Stimulated activated CD4-positive, alpha-beta T cell treated with anti-CD3 and anti-CD28 coated beads, TNF-alpha, amount 100 ng/mL, for 48 hours (primary cell): ENCODE results near the gene JAZF1.

Source experiments
- DNase-seq, 3 donors: peaks; one replicate each; pipeline ENCODE4 v3.0.0-alpha.2; 2020; ENCODE audit warnings: low read depth in 3 of 3

The JAZF1 gene

DNA sequence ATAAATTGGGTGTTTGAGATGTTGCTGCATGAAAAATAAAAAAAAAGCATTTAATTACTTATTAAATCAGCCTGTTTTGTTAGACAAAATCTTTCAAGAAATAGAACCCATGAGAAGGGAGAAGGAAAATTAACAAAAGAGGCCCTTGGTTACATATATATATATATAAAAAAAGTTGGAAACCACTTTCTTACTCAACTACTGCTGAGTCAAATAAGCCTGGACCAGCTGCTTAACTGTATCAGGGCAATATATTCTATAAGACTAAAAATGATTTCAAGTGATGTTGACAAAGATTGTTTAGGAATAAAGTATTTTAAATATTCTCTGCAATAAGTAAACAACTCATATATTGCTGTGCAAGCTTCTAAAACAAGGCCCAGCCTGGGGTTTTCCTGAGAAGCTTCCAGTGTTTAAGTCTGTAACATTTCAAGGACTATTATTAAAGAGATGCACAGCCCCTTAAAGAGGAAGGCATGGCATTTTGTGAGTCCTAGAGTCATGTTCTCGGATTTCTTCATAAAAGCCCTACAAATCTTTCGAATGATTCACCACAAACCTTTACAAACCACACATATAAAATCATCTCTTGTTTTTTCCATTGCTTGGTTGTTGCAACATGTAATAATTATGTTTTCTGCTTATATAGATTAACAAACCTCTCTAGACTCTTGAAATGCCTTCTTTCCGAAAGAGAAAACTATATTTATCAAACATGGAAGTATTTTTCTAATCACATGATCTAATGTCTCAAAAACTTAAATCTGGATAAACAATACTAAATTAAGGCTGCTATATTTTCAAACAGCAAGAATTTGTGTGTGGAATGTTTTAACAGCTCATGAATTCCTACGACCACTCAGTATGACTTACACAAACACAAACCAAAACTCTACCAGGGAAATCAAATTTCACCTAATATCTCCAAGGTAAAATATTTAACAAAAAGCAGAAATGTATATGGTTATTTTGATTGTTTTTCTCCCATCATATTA lies 14.3 kb downstream of the JAZF1 start:
- no peak for DNase-seq

DNA sequence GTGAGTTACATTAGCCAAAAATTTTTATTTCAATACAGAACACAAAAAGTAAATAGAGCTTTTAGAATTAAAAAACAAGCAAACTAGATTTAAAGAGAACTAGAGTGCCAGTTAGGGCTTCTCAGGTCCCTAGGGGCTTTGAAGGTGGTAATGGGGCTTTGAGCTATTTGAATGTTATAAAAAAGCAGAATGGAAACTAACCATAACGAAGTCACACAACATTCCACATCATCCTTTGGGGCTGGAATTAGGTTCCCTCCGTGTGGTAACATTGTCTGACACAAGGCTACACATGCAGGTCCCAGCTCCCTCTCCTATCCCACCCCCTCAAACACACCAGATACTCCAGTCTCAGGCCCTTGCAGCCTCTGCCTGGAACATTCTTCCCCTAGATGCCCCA lies 15.3 kb downstream of the JAZF1 start:
- no peak for DNase-seq

DNA sequence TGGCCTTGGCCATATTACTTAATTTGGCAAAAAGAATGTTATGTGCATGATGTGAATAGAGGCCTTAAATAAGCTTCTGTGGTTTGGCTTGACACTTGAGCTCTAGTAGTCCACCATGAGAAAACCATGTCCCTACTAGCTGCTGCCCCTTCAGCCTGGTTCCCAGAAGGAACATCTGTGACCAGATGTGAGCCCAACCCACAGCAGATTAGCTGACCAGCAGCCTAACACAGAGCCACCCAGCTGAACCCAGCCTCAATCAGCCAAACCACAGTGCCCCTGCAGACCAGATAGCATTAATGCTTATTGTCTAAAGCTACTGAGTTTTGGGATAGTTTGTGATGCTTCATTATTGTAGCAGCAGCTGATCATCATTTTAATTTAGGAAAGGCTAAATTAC lies 16.6 kb downstream of the JAZF1 start:
- DNase-seq, result no peak

DNA sequence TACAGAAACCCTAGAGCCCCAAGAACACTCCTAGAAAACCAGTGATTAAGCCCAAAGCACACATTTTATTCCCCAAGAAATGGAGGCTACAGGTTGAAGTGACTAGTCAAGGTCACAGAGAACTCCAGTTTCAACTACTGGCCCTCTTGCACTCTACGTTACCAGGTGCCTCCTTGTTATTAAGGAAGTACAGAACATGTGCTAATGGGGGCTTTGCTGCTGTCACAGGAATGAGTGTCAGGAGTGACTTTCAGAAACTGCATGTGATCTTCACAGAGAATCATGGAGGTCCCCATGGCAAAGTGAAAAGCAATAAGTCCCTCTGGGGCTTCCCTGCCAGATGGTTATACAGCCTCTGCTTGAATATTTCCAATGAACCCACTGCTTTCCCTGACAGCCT lies 19.3 kb downstream of the JAZF1 start:
- DNase-seq, result no peak

DNA sequence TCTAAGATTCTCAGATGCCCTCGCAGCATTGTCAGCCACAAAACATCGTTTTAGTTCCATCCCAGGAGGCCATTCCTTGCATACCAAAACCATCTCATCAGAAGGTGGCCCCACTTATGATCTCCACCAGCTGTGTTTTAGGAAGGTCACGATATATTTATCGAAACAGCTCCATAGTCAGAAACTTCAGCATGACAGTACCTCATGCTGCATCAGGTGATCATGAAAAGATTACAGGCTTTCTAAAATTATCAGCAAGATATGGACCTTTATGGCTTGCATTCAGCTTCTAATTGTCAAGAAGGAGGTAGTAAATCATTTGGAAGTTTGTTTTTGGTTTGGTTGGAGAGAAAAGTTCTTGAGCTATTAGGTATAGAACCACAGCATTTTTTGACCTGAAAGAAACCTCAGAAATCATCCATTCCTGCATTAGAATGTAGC lies 20.0 kb downstream of the JAZF1 start:
- no peak for DNase-seq

DNA sequence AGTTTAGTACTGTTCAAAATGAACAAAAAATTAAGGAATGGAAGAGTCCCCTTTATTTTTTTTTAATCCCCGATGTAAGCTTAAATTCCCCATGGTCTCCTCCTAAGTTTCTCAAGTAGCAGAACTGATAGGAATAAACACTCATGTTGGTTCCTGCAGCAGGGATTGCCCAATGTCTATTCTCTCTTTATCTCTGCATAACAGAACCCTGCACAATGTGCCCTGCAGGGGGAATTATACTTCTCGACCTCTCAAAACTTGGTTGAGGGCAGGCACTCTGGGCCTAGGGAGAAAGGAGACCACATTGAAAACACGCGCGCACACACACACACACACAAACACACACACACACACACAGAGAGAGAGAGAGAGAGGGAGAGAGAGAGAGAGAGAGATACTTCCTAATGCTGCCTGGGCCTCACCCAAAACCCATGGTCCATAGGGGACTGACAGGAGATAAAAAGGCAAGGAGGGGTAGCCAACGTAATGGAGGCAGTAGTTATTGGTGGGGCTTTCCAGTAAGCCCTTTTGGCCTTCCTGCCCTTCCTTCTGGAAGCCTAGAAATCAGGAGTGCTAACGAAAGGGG lies 22.7 kb downstream of the JAZF1 start:
- no peak for DNase-seq

DNA sequence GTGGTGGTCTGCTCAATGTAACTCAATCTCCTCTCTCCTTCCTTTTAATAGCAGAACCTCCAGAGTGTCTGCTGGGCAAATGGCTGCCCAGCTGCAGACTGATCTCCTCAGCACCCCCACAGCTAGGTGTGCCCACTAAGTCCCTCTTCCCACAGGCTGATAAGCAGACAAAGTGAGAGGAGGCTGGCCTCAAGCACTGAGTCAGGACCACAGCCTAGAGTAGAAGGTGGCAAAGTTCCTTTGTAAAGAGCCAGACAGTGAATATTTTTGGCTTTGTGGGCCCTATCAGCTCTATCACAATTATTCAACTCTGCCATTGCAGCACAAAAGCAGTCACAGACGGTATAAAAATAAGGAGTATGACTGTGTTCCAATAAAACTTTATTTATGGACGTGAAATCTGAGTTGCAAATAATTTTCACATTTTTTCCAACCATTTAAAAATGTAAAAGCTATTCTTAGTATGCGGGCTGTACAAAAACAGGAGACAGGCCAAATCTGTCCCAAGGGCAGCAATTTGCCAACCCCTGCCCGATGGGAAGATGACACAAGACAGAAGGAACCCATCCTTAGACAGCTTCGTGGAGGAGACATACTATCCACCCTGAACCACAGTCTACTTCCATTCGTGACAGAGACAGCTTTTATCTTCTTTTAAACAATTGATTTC lies 23.4 kb downstream of the JAZF1 start:
- no peak for DNase-seq

DNA sequence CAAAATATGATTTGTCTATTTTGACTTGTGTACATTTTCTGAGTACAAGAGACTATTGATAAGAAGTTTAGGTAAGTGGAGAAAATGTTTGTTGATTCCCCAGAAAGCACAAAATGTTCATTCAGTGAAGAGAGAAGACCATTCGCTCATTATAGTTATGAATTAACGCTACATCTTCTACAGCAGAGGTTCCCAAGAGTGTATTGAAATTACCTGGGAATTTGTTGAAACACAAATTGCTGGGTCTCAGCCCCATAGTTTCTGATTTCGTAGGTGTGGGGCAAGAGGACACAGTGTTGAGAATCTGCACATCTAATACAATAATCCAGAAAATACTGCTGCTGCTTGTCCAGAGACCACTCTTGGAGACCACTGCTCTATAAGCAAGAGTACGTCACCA lies 24.2 kb downstream of the JAZF1 start:
- no peak for DNase-seq

DNA sequence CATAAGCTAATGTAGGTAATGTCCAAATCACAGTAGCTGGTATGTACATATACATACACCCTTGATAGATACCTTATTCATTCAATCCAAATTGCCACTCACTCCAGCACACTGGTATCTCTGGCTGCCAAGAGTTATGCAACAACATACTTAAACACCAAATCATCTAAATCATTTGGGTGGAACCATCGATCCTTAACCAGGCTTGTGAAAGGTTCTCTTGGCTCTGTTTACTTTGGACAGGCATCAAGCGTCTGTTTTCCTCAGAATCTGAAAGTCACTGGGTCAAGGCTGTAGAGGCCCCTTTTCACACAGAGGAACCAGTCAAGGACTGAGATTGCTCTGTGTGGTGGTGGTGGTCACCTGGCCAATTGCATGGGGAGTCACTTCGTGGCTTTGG lies 24.6 kb downstream of the JAZF1 start:
- no peak for DNase-seq

DNA sequence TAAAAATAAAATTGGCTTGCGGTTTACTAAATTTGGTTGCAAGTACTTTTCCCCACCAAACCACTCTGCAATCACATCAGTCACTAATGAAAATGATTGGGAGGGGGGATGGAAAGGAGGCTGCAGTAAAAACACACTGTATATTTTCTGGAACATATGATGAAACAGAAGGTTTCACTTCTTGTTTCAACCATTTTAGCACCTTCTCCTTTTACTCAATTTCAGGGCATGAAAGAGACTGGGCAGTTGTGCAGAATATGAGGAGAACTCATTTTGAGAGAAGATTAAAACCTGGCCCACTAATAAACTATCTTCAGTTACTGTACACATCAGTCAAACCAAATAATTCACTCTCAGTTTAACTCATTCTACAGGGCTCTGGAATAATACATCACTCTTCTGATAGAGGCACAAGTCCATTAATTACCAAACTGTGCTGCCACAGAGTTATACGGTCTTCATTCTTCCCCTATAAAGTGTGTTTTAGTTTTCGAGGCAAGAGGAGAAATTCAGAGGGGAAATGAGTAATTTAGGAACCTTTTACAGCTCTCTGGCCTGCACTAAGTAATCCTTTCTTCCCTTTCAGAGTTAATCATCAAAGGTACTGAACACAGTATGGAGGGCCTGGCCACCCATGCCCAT lies 25.5 kb downstream of the JAZF1 start:
- DNase-seq, result no peak

DNA sequence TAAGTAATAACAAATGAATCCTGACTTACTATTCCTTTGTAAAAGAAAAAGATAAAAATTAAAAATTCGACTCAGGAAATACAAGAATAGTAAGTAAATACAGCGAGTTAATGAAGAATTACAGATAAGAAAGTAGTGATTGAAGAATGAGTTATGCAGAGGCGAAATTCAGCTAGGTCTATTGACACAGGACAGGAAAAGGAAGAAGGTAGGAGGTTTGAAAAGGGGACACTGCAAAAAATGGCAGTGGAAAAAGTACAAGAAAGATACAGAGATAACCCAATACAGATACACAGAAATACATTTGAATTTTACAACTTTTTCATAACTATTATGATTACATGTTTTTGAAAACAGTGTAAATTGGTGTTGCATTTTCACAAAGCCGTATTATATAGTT lies 28.0 kb downstream of the JAZF1 start:
- DNase-seq, result no peak

DNA sequence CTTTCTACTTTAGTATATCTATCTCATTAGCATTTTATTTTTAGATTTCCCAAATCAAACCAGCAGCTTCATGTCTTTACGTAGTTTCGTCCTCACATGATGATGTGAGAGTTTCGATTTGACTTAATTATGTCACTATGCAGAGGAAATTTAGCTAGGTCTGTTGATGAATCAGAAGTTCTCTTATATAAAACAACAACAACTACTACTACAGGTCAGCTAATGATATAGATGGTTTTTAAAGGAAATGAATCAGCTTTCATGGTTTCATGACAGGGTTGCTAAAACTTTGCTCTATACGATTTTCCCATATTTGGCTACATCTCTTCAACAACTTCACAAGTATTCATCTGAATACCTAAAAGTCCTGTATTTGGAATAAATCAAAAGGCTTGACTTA lies 28.6 kb downstream of the JAZF1 start:
- no peak for DNase-seq

DNA sequence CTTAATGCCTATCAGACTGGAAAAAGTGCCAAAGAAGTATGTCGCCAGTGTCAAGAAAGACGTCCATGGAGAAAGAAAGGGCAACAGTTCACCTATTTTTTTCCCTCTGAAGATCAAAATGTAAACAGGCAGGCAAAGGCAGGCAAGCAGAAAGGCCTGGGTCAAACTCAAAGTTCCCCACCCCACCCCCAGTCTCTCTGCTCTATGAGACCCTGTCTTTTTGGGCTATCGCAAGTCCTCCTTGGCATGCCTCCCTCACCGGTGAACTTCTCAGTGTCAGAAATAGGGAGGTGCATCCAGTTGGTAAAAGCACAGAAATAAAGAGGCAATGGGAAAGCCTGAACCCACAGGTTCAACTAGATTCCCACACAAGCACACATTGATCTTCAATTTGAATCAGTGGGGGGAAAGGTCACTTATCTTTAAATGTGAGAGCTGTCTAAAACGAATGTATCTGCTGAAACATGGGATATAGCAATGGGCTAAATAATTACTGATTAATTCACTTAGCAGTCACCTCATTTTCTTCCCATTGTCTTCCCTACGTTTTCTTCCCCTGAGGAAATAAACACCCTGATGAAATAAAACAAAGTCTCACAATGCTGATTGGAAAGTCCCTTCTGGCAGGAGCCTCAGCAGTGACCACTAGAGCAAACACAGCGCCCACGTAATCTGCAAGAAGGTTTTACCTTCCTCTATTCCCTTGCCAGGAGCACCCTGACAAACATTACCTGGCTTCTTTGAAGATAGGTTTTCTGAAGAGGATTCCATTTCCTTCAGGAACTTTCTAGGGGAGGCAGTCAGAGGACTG lies 31.1 kb downstream of the JAZF1 start:
- DNase-seq, result no peak

DNA sequence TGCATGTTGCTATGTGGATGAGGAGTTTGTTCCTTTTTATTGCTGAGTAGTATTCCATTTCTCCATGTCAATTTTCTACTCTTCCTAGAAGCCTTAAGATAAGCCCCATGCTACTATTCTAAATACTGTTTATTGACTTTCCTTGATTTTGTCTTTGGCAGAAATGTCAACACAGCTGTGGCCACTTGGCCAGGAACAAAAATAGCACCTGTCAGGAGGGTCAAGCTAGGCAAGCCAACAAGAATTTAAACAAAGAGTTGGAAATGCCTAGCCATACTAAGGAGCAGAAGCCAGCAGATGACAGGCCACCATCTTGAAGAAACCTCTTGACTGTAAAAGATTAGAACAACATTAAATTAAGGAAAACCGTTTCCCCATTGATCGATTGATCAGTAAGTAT lies 34.7 kb downstream of the JAZF1 start:
- DNase-seq, result no peak

DNA sequence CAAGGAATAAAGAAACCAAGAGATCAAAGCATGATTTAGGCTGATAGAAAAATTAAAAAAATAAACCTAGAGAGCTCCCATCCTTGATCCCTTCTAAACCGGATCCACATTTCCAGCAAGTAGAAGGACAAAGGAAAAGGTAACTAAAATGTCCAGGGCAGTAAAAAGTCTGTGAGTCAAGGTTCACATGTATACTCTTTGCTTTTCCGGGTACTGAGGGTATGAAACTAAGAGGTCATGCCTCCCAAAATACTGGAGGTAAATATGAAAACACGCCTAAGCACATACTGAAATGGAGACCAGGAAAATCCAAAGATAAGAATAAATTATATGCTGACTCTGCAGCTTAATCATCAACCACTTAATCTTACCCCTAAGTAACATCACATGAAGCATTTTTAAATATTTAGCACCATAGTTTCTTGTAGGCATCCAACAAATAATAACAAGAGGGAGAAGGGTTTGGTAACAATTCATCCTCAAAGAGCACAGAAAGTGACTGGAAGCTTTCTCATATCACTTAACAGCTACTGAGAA lies 35.4 kb downstream of the JAZF1 start:
- DNase-seq, result no peak

DNA sequence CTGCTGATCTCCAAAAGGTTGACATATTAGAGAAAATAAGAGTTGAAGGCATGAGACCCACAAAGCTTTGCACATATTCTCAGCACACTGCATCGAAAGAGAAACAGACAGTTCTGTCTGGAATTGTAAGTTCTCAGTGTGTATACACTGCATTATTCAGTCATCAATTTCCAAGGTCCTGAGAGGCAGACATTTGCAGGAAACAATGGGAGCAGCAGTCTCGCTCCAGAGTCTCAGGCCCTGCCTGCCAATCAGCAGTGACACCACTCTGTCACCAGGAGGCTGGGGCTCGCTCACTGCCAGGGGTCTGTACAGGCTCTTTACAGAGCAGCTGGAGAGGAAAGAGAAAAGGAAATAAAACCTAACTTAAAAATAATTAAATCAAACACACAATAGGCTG lies 36.3 kb downstream of the JAZF1 start:
- DNase-seq, result no peak

DNA sequence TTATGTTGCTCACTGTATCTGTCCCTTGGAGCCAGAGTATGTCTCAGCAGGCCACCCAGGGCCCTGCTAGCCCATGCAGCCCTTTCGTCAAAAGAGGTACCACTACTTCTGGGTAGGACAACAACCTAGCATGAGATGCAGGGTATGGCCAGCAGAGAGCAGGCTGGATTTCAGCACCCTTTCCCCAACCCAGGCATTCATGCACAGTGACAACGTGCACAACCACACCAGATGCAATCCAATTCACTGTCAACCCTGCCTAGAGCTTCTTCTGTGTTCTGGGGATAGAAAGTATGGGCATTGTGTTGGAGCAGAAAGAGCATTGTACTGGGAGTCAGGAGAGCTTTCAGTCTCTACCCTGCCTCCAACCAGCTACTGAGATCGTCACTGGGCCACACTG lies 37.9 kb downstream of the JAZF1 start:
- no peak for DNase-seq

DNA sequence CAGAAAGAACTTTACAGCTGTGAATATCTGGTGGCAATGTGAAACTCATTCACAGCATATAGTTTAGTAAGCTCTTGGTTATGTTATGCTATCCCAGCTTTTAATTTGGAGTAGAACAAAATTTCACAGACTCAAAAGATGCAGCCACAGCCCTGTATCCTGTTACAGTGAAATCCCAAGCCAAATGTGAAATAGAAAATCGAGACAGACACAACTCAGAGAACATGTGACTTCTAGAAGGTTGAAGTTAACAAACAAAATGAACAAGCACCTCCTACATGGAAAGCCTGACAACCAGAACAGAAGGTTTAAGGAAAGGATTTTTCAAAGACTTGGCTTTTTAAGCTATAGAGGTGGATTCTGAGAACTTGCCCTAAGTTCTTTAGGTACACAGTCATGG lies 39.6 kb downstream of the JAZF1 start:
- DNase-seq, result no peak

DNA sequence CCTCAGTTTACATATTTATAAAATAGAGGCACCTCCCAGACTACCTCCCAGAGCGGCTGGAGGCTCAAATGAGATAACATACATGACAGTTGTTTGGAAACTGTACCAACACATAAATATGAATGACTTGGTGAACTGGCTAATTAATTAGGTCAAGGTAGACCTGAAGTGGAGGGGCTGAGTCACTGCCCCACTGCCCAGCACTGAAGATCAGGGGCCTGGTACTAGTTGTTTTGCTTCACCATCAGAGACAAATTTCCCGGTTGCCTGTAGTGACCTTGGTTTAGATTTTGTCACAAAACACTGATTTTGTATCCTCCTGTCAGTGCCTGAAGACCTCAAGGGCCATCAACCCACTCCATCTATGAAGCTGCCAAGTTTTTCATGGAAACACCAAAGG lies 41.8 kb downstream of the JAZF1 start:
- no peak for DNase-seq

DNA sequence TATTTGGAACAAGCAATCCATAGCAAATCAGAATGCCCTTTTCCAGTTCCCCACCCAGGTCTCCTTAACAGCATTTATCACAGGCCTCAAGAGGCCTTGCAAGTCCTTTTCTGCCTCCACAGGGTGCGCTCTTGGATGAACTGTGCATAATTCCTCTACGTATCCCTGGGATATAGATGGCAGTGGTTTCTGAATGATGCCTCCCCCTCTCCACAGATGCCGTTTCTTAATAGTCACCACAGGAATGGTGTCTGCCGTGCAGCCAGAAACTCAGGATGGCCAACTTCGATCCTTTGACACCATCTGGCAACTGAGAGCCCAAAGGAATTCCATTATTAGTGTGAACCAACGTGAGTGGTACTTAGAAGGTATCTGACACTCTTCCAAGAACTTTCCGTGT lies 43.1 kb downstream of the JAZF1 start:
- DNase-seq, result no peak

DNA sequence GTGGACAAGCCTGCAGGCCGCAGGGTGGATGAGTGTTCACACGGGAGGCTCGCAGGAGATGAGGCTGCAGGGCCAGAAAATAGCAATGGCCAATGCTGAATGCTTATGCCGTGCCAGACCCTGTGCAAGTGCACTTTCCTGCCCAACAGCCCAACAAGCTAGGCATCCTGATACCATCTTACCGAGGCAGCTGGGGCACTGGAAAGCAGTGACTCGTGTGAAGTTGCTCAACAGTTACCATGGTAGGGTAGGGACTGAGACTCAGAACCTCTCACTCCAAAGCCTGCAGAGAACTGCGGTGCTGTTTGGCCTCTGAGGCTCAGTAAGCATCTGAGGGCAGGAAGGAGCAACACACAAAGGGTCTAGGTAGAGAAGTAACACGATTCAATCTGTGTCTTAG lies 43.7 kb downstream of the JAZF1 start:
- DNase-seq, result no peak
